GM10847 (cell line): ENCODE measurements around the gene AKT1.

Experiments
- POLR2A ChIP-seq: IDR thresholded peaks from 2 replicates; pipeline ENCODE4 v1.6.1; 2011; ENCODE audit not compliant: insufficient read length; ENCODE audit errors: extremely low read depth

AKT1 gene

GRCh38 chr14:104794993-104795780, at the start of gene AKT1:
AKT1 (minus strand) TSS chr14:104795748; CDS start chr14:104792643, 3,105 bp downstream.
- no peak for TF ChIP-seq POLR2A

GRCh38 chr14:104845033-104845666, 49.6 kb upstream of the AKT1 start:
- TF ChIP-seq POLR2A, result no peak

GRCh38 chr14:104844306-104845032, 48.9 kb upstream of the AKT1 start:
- no peak for TF ChIP-seq POLR2A

GRCh38 chr14:104843442-104844305, 48.1 kb upstream of the AKT1 start:
- no peak for TF ChIP-seq POLR2A

GRCh38 chr14:104843006-104843405, 47.5 kb upstream of the AKT1 start:
- no peak for TF ChIP-seq POLR2A

- no peak for TF ChIP-seq POLR2A
Measured at GRCh38 chr14:104841730-104842129, 46.2 kb upstream of the AKT1 start.

GRCh38 chr14:104830781-104831180, 35.2 kb upstream of the AKT1 start:
- TF ChIP-seq POLR2A, result no peak

- TF ChIP-seq POLR2A, result no peak
Measured at GRCh38 chr14:104827177-104828055, 31.9 kb upstream of the AKT1 start.

- TF ChIP-seq POLR2A, result no peak
Measured at GRCh38 chr14:104826861-104827176, 31.3 kb upstream of the AKT1 start.

- TF ChIP-seq POLR2A, result no peak
Measured at GRCh38 chr14:104826189-104826860, 30.8 kb upstream of the AKT1 start.

- no peak for TF ChIP-seq POLR2A
Measured at GRCh38 chr14:104824353-104824997, 28.9 kb upstream of the AKT1 start.

GRCh38 chr14:104822821-104823615, 27.5 kb upstream of the AKT1 start:
- no peak for TF ChIP-seq POLR2A

- TF ChIP-seq POLR2A, result no peak
Measured at GRCh38 chr14:104821971-104822608, 26.5 kb upstream of the AKT1 start.
